WTC11 (cell line): ENCODE measurements around the gene GDF7. TPM values are rescaled to one million over a fixed set of nuclear protein-coding genes. Genes with fewer than 3 reads are reported as not detected.

Experiments used
- ATAC-seq: fragments of 200-7000 bp; cut with Tn5 transposase; 2 replicates; pipeline ENCODE4 v1.10.0; 2021; ENCODE audit warnings: mild to moderate bottlenecking, moderate library complexity
- CTCF ChIA-PET: fragments of 300-600 bp; sonication (Branson Sonifier 250); formaldehyde crosslinking; loops from one replicate; lab custom pipeline; 2021; ENCODE audit warnings: antibody characterized with exemption; lab: Charles Lee
- POLR2A ChIA-PET: fragments of 350-600 bp; sonication (Branson Sonifier 250); formaldehyde crosslinking; loops from one replicate; lab custom pipeline; 2021; ENCODE audit warnings: antibody characterized with exemption; lab: Charles Lee
- DNase-seq: peaks from one replicate; pipeline ENCODE4 v3.0.0; 2021; ENCODE audit warnings: low spot score
- H3K27ac Mint-ChIP-seq: 2 replicates; pipeline ENCODE4 v1.8.0; 2021; ENCODE audit warnings: mixed read lengths
- H3K27me3 Mint-ChIP-seq: 2 replicates; pipeline ENCODE4 v1.8.0; 2021; ENCODE audit warnings: low read depth, mild to moderate bottlenecking, moderate library complexity, mixed read lengths
- H3K36me3 Mint-ChIP-seq: 2 replicates; pipeline ENCODE4 v1.8.0; 2021; ENCODE audit warnings: mixed read lengths
- H3K4me1 Mint-ChIP-seq: 2 replicates; pipeline ENCODE4 v1.8.0; 2022; ENCODE audit warnings: mixed read lengths
- H3K4me3 Mint-ChIP-seq: 2 replicates; pipeline ENCODE4 v1.8.0; 2021; ENCODE audit warnings: mild to moderate bottlenecking, moderate library complexity, mixed read lengths
- H3K9me3 Mint-ChIP-seq: 2 replicates; pipeline ENCODE4 v1.8.0; 2021; ENCODE audit warnings: mixed read lengths
- AFF4 ChIP-seq: sonication (generic); formaldehyde crosslinking; IDR thresholded peaks from 2 replicates; pipeline ENCODE4 v1.8.1; 2023; ENCODE audit warnings: mild to moderate bottlenecking, missing genetic modification reagents, borderline replicate concordance
- ATF3 ChIP-seq: sonication (generic); formaldehyde crosslinking; conservative IDR thresholded peaks from 2 replicates; pipeline ENCODE4 v1.8.1; 2022; ENCODE audit warnings: mild to moderate bottlenecking, missing genetic modification reagents
- CREM ChIP-seq: sonication (generic); formaldehyde crosslinking; IDR thresholded peaks from 2 replicates; pipeline ENCODE4 v1.8.1; 2022; ENCODE audit warnings: mild to moderate bottlenecking, missing genetic modification reagents, moderate library complexity
- E2F4 ChIP-seq: sonication (generic); formaldehyde crosslinking; IDR thresholded peaks from 2 replicates; pipeline ENCODE4 v1.8.1; 2022; ENCODE audit warnings: low read depth, mild to moderate bottlenecking, moderate library complexity, missing genetic modification reagents, borderline replicate concordance
- EMX1 ChIP-seq: fragments of 250-450 bp; sonication (Bioruptor Pico); IDR thresholded peaks from 2 replicates; pipeline ENCODE4 v1.8.0; 2021; ENCODE audit warnings: mild to moderate bottlenecking
- ETV6 ChIP-seq: sonication (generic); formaldehyde crosslinking; IDR thresholded peaks from 2 replicates; pipeline ENCODE4 v1.8.1; 2022; ENCODE audit warnings: mild to moderate bottlenecking, missing genetic modification reagents
- FOXP4 ChIP-seq: sonication (generic); formaldehyde crosslinking; IDR thresholded peaks from 2 replicates; pipeline ENCODE4 v1.8.0; 2022; ENCODE audit warnings: mild to moderate bottlenecking, missing genetic modification reagents
- GTF2I ChIP-seq: fragments of 250-450 bp; sonication (Bioruptor Pico); conservative IDR thresholded peaks from 2 replicates; pipeline ENCODE4 v1.4.0; 2021; ENCODE audit warnings: mild to moderate bottlenecking
- IRF2 ChIP-seq: sonication (generic); formaldehyde crosslinking; IDR thresholded peaks from 2 replicates; pipeline ENCODE4 v1.8.0; 2022; ENCODE audit warnings: low read depth, missing genetic modification reagents, borderline replicate concordance
- NR1H2 ChIP-seq: sonication (generic); formaldehyde crosslinking; IDR thresholded peaks from 2 replicates; pipeline ENCODE4 v1.9.0; 2021; ENCODE audit warnings: mild to moderate bottlenecking, moderate library complexity, missing genetic modification reagents
- PRDM15 ChIP-seq: sonication (generic); formaldehyde crosslinking; IDR thresholded peaks from 2 replicates; pipeline ENCODE4 v1.8.0; 2022; ENCODE audit warnings: missing genetic modification reagents
- PRRX2 ChIP-seq: fragments of 250-450 bp; sonication (Bioruptor Pico); IDR thresholded peaks from 2 replicates; pipeline ENCODE4 v1.8.0; 2021; ENCODE audit warnings: mild to moderate bottlenecking
- RORB ChIP-seq: fragments of 250-450 bp; sonication (Bioruptor Pico); IDR thresholded peaks from 2 replicates; pipeline ENCODE4 v1.9.0; 2021; ENCODE audit warnings: mild to moderate bottlenecking
- STAT6 ChIP-seq: sonication (generic); formaldehyde crosslinking; conservative IDR thresholded peaks from 2 replicates; pipeline ENCODE4 v1.8.1; 2023; ENCODE audit warnings: mild to moderate bottlenecking, low read depth, missing genetic modification reagents, moderate library complexity
- ZBTB43 ChIP-seq: sonication (generic); formaldehyde crosslinking; IDR thresholded peaks from 2 replicates; pipeline ENCODE4 v1.8.1; 2023; ENCODE audit warnings: mild to moderate bottlenecking, missing genetic modification reagents
- ZNF416 ChIP-seq: fragments of 250-450 bp; sonication (Bioruptor Pico); IDR thresholded peaks from 2 replicates; pipeline ENCODE4 v1.9.0; 2021; ENCODE audit warnings: mild to moderate bottlenecking, inconsistent platforms
- ZNF512 ChIP-seq: sonication (generic); formaldehyde crosslinking; IDR thresholded peaks from 2 replicates; pipeline ENCODE4 v1.8.1; 2022; ENCODE audit warnings: missing genetic modification reagents, borderline replicate concordance
- total RNA-seq: library from RNA; stranded (reverse); gene quantifications from 3 replicates; pipeline ENCODE4 v1.2.3, GENCODE V29; 2021

Gene GDF7
- total RNA-seq, 1 experiment from 2014 or later = 0.55 TPM

- CTCF ChIA-PET = interaction anchor here (1.1 kb wide), 1 partner anchor 36 kb away, joined by 4 read pairs; no protein-coding TSS in a partner anchor
- TF ChIP-seq STAT6 (no peak), ATF3 (no peak), FOXP4 (no peak), ZNF512 (CRISPR knock-in tag) (no peak), EMX1 (CRISPR knock-in tag) (no peak), NR1H2 (CRISPR knock-in tag) (no peak), ZNF416 (CRISPR knock-in tag) (no peak), GTF2I (no peak), PRDM15 (CRISPR knock-in tag) (no peak), CREM (no peak)
- ATAC-seq (no peak), DNase-seq (no peak)
- H3K27ac Mint-ChIP-seq = no peak overlapping the region
- POLR2A ChIA-PET = no interaction called here
- no peaks in the 10 kb centered on the region for H3K27me3 Mint-ChIP-seq
- H3K9me3 Mint-ChIP-seq = no peaks in the 10 kb centered on the region
- no peaks in the 10 kb centered on the region for H3K36me3 Mint-ChIP-seq
- H3K4me1 Mint-ChIP-seq = no peaks in the 10 kb centered on the region
- no peak overlapping the region for H3K4me3 Mint-ChIP-seq
Observed at GRCh38 chr2:20697322-20697934, 30.5 kb downstream of the GDF7 start.

- no peak overlapping the region for H3K27ac Mint-ChIP-seq
- H3K4me3 Mint-ChIP-seq = no peak overlapping the region
- H3K4me1 Mint-ChIP-seq = peaks cover 4% of the 10 kb centered on the region; the same call in 1 of the 2 replicates
- POLR2A ChIA-PET = no interaction called here
- H3K27me3 Mint-ChIP-seq = no peaks in the 10 kb centered on the region
- DNase-seq = no peak
- no peaks in the 10 kb centered on the region for H3K36me3 Mint-ChIP-seq
- CTCF ChIA-PET = interaction anchor here (1.9 kb wide), 1 partner anchor 37 kb away, joined by 5 read pairs; no protein-coding TSS in a partner anchor
- no peaks in the 10 kb centered on the region for H3K9me3 Mint-ChIP-seq
- no peak for ATAC-seq
- TF ChIP-seq PRRX2 (CRISPR knock-in tag) = no peak
- no peak for TF ChIP-seq E2F4
- no peak for TF ChIP-seq ZBTB43 (CRISPR knock-in tag)
- TF ChIP-seq RORB = no peak
- no peak for TF ChIP-seq ETV6 (CRISPR knock-in tag)
- no peak for TF ChIP-seq AFF4 (CRISPR knock-in tag)
- TF ChIP-seq IRF2 (CRISPR knock-in tag) = no peak
Observed at GRCh38 chr2:20698916-20699613, 32.1 kb downstream of the GDF7 start.
